ENCODE results near the gene ERBB2. TPM values are rescaled to one million over a fixed set of nuclear protein-coding genes. Genes with fewer than 3 reads are reported as not detected.

ERBB2 gene
- total RNA-seq, 4 donors from 2014 or later = 175 to 439 (median 234) TPM

- in situ Hi-C loops (cut with MboI; ENCODE audit: low pct_ligation_motif_present in 1 of 4, low pct_unique_long_range_greater_than_20kb in 1 of 4, low sequenced_read_pairs in 3 of 4) = no loop called here
- no peak for TF ChIP-seq CTCF (IDR thresholded peaks at IDR 0.05)
- TF ChIP-seq POLR2A (IDR thresholded peaks at IDR 0.05) = no peak
- no peak for TF ChIP-seq POLR2AphosphoS5 (IDR thresholded peaks at IDR 0.05)
- TF ChIP-seq EP300 (IDR thresholded peaks at IDR 0.05; ENCODE audit: low read depth) = no peak
- Histone ChIP-seq H3K27me3 (no peaks in the 10 kb centered on the region), H3K9me3 (no peaks in the 10 kb centered on the region), H3K27ac (peak overlapping the region; percentile 15 to 60 (median 37)), H3K4me1 (peaks cover 16 to 32% (median 22%) of the 10 kb centered on the region in 4 donors), H3K4me3 (no peak overlapping the region), H3K36me3 (peaks cover 0 to 18% (median 8%) of the 10 kb centered on the region in 4 donors)
- intact Hi-C loops (cut with DNase I; ENCODE audit: low total_unique reads) = loop anchor here (10.0 kb wide), 1 partner anchor 74 kb away; no protein-coding TSS in a partner anchor
- no peak for DNase-seq
- WGBS, 2 donors (ENCODE audit: low coverage in 1 of 2) = 92% methylated on average over 3 of the region's 3 CpGs; no CpG with 5 or more reads in 1 of the 2 donors
Measured at GRCh38 chr17:39658760-39659159, 41.1 kb upstream of the ERBB2 start.

GRCh38 chr17:39659279-39660010 lies 40.4 kb upstream of the ERBB2 start:
- H3K9me3 ChIP-seq = no peaks in the 10 kb centered on the region
- H3K4me1 ChIP-seq = peaks cover 21 to 34% (median 27%) of the 10 kb centered on the region in 4 donors
- H3K4me3 ChIP-seq = no peak overlapping the region
- H3K27me3 ChIP-seq = no peaks in the 10 kb centered on the region
- TF ChIP-seq EP300 (IDR thresholded peaks at IDR 0.05; ENCODE audit: low read depth) (no peak), CTCF (IDR thresholded peaks at IDR 0.05) (no peak), POLR2AphosphoS5 (IDR thresholded peaks at IDR 0.05) (no peak), POLR2A (IDR thresholded peaks at IDR 0.05) (no peak)
- in situ Hi-C loops (cut with MboI; ENCODE audit: low pct_ligation_motif_present in 1 of 4, low pct_unique_long_range_greater_than_20kb in 1 of 4, low sequenced_read_pairs in 3 of 4) (no loop called here), intact Hi-C loops (cut with DNase I; ENCODE audit: low total_unique reads) (loop anchor here (10.0 kb wide), 1 partner anchor 75 kb away; no protein-coding TSS in a partner anchor)
- peaks cover 0 to 18% (median 8%) of the 10 kb centered on the region in 4 donors for H3K36me3 ChIP-seq
- peak overlapping the region; percentile 15 to 60 (median 37) for H3K27ac ChIP-seq
- WGBS, 2 donors (ENCODE audit: low coverage in 1 of 2) = 58 to 60% methylated on average over 4 to 13 of the region's 15 CpGs
- DNase-seq = no peak

DNA sequence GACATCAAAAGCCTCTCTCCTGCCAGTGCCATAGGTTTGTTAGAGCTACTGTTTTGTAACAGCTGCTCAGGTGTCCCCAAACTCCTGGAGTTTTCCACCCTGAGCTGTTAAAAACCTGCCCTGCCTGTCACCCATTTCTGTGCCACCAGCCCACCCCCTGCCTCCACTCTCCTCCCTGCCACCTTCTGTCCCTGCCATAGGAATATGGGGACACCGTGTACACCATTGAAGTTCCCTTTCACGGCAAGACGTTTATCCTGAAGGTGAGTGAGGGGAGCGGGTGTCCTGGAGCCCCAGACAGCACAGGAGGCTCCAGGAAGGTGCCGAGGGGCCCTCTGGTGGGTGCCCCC lies 39.9 kb upstream of the ERBB2 start:
- no peak overlapping the region for H3K4me3 ChIP-seq
- DNase-seq = no peak
- peaks cover 22 to 39% (median 28%) of the 10 kb centered on the region in 4 donors for H3K4me1 ChIP-seq
- H3K27ac ChIP-seq = peak overlapping the region; percentile 15 to 60 (median 37)
- 100% methylated on average over 2 of the region's 5 CpGs; no CpG with 5 or more reads in 1 of the 2 donors for WGBS, 2 donors (ENCODE audit: low coverage in 1 of 2)
- in situ Hi-C loops (cut with MboI; ENCODE audit: low pct_ligation_motif_present in 1 of 4, low pct_unique_long_range_greater_than_20kb in 1 of 4, low sequenced_read_pairs in 3 of 4) = no loop called here
- no peaks in the 10 kb centered on the region for H3K9me3 ChIP-seq
- TF ChIP-seq POLR2AphosphoS5 (IDR thresholded peaks at IDR 0.05) = no peak
- TF ChIP-seq CTCF (IDR thresholded peaks at IDR 0.05) = no peak
- TF ChIP-seq EP300 (IDR thresholded peaks at IDR 0.05; ENCODE audit: low read depth) = no peak
- no peak for TF ChIP-seq POLR2A (IDR thresholded peaks at IDR 0.05)
- peaks cover 0 to 18% (median 7%) of the 10 kb centered on the region in 4 donors for H3K36me3 ChIP-seq
- intact Hi-C loops (cut with DNase I; ENCODE audit: low total_unique reads) = no loop called here
- H3K27me3 ChIP-seq = no peaks in the 10 kb centered on the region

DNA sequence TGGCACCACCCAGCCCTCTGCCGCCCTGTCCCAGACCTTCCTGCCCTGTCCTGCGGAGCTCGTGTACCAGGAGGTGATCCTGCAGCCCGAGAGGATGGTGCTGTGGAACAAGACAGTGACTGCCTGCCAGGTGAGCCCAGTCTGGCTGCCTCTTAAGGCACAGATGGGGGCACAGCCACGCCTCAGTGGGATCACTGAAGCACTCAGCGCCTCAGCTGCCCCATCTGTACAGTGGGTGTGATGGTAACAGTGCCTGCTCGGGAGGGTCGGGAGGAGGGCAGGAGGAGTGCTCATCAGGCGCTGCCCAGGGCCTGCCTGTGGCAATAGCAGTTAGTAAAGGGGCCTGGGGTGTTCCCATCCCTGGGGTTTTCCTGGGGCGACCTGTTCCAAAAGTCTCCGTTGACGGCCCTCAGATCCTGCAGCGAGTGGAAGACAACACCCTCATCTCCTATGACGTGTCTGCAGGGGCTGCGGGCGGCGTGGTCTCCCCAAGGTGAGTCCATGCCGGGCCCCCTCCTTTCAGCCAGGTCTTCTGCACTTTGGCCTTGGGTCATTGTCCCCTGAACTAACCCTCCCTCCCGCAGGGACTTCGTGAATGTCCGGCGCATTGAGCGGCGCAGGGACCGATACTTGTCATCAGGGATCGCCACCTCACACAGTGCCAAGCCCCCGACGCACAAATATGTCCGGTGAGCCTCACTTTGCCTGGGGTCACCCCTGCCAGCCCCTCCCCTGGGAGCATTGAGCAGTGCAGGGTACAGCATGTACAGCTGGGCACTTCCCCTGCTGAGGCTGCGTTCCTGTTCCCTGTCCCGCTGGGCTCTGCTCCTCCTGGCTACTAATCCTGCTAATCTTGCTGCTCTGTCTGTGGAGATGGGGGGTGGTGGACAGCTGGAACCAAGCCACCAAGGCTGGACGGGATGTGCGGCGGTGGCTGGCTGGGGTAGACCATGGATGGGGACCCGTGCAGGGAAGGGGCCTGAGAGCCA lies 39.2 kb upstream of the ERBB2 start:
- in situ Hi-C loops (cut with MboI; ENCODE audit: low pct_ligation_motif_present in 1 of 4, low pct_unique_long_range_greater_than_20kb in 1 of 4, low sequenced_read_pairs in 3 of 4) (no loop called here), intact Hi-C loops (cut with DNase I; ENCODE audit: low total_unique reads) (no loop called here)
- Histone ChIP-seq H3K9me3 (no peaks in the 10 kb centered on the region), H3K36me3 (peaks cover 0 to 18% (median 7%) of the 10 kb centered on the region in 4 donors), H3K27ac (peak overlapping the region; percentile 15 to 82 (median 54)), H3K4me3 (no peak overlapping the region), H3K4me1 (peaks cover 22 to 39% (median 28%) of the 10 kb centered on the region in 4 donors), H3K27me3 (peaks cover 1% of the 10 kb centered on the region)
- no peak for DNase-seq
- WGBS, 2 donors (ENCODE audit: low coverage in 1 of 2) = 91% methylated on average over 35 of the region's 35 CpGs; no CpG with 5 or more reads in 1 of the 2 donors
- TF ChIP-seq EP300 (IDR thresholded peaks at IDR 0.05; ENCODE audit: low read depth) = no peak
- TF ChIP-seq CTCF (IDR thresholded peaks at IDR 0.05) = no peak
- TF ChIP-seq POLR2AphosphoS5 (IDR thresholded peaks at IDR 0.05) = no peak
- no peak for TF ChIP-seq POLR2A (IDR thresholded peaks at IDR 0.05)

Data from transverse colon (tissue), 4 donors.